GM23338 (cell line): ENCODE measurements around the gene SCO1.

Experiments used
- CREB1 ChIP-seq: fragments of 250-450 bp; sonication (Bioruptor Pico); IDR thresholded peaks from 2 replicates; pipeline ENCODE4 v1.5.0; 2020; ENCODE audit warnings: low read depth, mild to moderate bottlenecking, moderate library complexity
- ETS1 ChIP-seq: IDR thresholded peaks from 2 replicates; pipeline ENCODE4 v1.6.1; 2016; ENCODE audit warnings: antibody characterized with exemption
- EZH2 ChIP-seq: fragments of 200-600 bp; sonication (generic); IDR thresholded peaks from one replicate; pipeline ENCODE4 v1.8.0; 2017; ENCODE audit warnings: antibody characterized with exemption, mild to moderate bottlenecking, low read depth; ENCODE audit not compliant: unreplicated experiment
- EZH2phosphoT487 ChIP-seq: fragments of 200-600 bp; sonication (generic); IDR thresholded peaks from one replicate; pipeline ENCODE4 v1.8.1; 2018; ENCODE audit warnings: antibody characterized with exemption; ENCODE audit not compliant: unreplicated experiment
- JUNB ChIP-seq: IDR thresholded peaks from one replicate; pipeline ENCODE4 v1.6.1; 2016; ENCODE audit warnings: antibody characterized with exemption; ENCODE audit not compliant: unreplicated experiment
- NANOG ChIP-seq: IDR thresholded peaks from 2 replicates; pipeline ENCODE4 v1.6.1; 2016; ENCODE audit warnings: antibody characterized with exemption, borderline replicate concordance
- POLR2AphosphoS5 ChIP-seq: IDR thresholded peaks from 2 replicates; pipeline ENCODE4 v1.6.1; 2016; ENCODE audit warnings: antibody characterized with exemption, low read depth
- STAT1 ChIP-seq: IDR thresholded peaks from one replicate; pipeline ENCODE4 v1.6.1; 2016; ENCODE audit warnings: antibody characterized with exemption; ENCODE audit not compliant: unreplicated experiment
- ZNF462 ChIP-seq: fragments of 250-450 bp; sonication (Bioruptor Pico); IDR thresholded peaks from 2 replicates; pipeline ENCODE4 v1.5.0; 2020; ENCODE audit warnings: mild to moderate bottlenecking, moderate library complexity
- TF ChIP-seq, protein P1 (sequence below), 2 experiments: fragments of 200-600 bp in 1 of 2; sonication (generic) in 1 of 2; conservative IDR thresholded peaks; 2 replicates each; pipeline versions ENCODE4 v1.5.1 to v1.6.1; 2016 to 2017; ENCODE audit warnings: antibody characterized with exemption in 2 of 2, low read depth in 2 of 2, mild to moderate bottlenecking in 2 of 2, moderate library complexity in 1 of 2
- TF ChIP-seq, protein P2 (sequence below): IDR thresholded peaks from one replicate; pipeline ENCODE4 v1.6.1; 2018; ENCODE audit warnings: antibody characterized with exemption; ENCODE audit not compliant: unreplicated experiment

- TF ChIP-seq POLR2AphosphoS5 = no peak
- TF ChIP-seq, protein P1, sequence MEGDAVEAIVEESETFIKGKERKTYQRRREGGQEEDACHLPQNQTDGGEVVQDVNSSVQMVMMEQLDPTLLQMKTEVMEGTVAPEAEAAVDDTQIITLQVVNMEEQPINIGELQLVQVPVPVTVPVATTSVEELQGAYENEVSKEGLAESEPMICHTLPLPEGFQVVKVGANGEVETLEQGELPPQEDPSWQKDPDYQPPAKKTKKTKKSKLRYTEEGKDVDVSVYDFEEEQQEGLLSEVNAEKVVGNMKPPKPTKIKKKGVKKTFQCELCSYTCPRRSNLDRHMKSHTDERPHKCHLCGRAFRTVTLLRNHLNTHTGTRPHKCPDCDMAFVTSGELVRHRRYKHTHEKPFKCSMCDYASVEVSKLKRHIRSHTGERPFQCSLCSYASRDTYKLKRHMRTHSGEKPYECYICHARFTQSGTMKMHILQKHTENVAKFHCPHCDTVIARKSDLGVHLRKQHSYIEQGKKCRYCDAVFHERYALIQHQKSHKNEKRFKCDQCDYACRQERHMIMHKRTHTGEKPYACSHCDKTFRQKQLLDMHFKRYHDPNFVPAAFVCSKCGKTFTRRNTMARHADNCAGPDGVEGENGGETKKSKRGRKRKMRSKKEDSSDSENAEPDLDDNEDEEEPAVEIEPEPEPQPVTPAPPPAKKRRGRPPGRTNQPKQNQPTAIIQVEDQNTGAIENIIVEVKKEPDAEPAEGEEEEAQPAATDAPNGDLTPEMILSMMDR (conservative IDR thresholded peaks at IDR 0.05; ENCODE audit: low read depth in 2 of 2) = no peak
- no peak for TF ChIP-seq EZH2
- no peak for TF ChIP-seq EZH2phosphoT487
- TF ChIP-seq CREB1 (CRISPR knock-in tag) = no peak
- TF ChIP-seq, protein P2, sequence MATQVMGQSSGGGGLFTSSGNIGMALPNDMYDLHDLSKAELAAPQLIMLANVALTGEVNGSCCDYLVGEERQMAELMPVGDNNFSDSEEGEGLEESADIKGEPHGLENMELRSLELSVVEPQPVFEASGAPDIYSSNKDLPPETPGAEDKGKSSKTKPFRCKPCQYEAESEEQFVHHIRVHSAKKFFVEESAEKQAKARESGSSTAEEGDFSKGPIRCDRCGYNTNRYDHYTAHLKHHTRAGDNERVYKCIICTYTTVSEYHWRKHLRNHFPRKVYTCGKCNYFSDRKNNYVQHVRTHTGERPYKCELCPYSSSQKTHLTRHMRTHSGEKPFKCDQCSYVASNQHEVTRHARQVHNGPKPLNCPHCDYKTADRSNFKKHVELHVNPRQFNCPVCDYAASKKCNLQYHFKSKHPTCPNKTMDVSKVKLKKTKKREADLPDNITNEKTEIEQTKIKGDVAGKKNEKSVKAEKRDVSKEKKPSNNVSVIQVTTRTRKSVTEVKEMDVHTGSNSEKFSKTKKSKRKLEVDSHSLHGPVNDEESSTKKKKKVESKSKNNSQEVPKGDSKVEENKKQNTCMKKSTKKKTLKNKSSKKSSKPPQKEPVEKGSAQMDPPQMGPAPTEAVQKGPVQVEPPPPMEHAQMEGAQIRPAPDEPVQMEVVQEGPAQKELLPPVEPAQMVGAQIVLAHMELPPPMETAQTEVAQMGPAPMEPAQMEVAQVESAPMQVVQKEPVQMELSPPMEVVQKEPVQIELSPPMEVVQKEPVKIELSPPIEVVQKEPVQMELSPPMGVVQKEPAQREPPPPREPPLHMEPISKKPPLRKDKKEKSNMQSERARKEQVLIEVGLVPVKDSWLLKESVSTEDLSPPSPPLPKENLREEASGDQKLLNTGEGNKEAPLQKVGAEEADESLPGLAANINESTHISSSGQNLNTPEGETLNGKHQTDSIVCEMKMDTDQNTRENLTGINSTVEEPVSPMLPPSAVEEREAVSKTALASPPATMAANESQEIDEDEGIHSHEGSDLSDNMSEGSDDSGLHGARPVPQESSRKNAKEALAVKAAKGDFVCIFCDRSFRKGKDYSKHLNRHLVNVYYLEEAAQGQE = no peak
- TF ChIP-seq STAT1 = no peak
- no peak for TF ChIP-seq NANOG
- no peak for TF ChIP-seq ETS1
- TF ChIP-seq JUNB = no peak
- TF ChIP-seq ZNF462 (CRISPR knock-in tag) = no peak
These were observed 47.2 kb upstream of the SCO1 start for GRCh38 chr17:10744501-10745000.
